NCI-H226 (cell line): ENCODE results near the gene DNAL4.

Experiments
- DNase-seq: peaks from one replicate; pipeline ENCODE4 v3.0.0-alpha.2; 2015

DNAL4 gene

DNA sequence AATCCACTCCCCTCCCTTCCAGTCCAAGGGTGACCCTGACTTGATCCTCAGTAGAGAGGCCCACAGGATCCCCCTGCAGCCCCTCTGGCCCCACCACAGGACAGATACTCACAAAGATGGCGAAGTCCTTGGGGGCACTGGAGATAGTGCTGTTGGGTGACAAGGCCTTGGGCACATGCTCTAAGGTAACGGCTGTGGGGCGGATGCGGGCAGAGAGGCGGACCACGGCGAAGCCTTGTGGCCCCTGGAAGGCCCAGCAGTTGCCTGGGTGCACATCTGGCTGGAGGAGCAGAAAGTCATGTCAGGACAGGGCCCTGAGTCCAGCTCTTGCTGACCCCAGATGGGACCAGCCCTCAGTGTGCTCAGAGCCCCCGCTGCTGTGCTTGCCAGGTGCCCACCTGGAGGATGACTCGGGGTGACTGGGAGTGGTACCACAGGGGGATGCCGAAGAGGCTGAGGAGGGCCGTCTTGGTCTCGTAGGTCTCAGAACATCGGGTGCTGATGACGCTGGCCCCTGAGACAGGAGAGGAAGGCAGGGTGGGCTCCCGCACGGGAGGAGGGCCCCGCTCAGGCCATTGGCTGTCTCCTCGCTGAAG, 55.4 kb downstream of the DNAL4 start:
- DNase-seq, result no peak

DNA sequence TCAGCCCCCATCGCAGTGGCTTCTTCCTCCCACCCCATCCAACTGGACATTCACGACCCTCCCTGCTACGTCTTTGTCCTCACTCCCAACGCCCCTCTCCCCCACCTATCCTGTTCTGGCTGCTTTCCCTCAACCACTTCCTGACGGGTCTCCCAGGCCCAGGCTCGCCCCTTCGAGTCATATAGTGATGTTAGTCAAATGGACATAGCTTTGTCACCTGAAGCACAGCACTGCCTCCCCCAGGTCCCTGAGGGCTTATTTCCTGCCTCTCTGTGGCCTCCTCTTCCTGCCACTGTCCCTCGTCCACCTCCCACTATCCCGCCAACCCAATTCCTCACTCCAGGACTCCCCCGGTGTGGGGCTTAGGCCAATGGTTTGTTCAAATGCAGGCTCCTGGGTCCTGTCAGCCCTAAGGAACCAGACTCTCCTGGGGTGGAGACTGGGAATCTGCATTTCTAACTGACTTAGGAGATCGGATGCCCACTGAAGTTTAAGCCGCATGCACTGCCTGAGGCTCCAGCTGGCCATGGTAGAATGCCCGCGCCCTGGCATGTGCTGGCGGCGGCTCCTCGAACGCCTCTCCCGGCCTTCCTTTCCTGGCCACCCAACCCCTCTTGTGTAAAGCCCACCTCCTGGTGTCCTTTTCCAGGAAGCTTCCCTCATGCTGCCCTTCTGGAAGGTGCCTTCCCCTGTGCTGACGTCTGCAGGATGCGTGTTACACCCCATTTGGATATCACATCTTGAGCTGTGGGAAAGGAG, 56.5 kb downstream of the DNAL4 start:
- no peak for DNase-seq

DNA sequence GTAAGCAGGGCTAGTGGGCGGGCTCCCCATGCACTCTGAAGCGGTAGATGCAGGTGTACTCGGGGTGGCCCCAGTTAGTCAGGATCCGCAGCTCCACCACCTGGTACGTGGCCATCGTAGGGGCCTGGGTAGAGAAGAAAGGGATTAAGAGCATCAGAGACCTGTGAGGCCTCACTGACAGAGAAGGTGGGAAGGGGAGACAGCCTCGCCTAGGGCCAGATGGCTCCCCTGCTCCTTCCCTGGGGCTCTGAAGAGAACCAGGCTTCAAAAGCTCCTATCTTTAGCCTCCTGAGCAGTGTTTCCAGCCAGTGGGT, 57.7 kb downstream of the DNAL4 start:
- DNase-seq, result no peak

DNA sequence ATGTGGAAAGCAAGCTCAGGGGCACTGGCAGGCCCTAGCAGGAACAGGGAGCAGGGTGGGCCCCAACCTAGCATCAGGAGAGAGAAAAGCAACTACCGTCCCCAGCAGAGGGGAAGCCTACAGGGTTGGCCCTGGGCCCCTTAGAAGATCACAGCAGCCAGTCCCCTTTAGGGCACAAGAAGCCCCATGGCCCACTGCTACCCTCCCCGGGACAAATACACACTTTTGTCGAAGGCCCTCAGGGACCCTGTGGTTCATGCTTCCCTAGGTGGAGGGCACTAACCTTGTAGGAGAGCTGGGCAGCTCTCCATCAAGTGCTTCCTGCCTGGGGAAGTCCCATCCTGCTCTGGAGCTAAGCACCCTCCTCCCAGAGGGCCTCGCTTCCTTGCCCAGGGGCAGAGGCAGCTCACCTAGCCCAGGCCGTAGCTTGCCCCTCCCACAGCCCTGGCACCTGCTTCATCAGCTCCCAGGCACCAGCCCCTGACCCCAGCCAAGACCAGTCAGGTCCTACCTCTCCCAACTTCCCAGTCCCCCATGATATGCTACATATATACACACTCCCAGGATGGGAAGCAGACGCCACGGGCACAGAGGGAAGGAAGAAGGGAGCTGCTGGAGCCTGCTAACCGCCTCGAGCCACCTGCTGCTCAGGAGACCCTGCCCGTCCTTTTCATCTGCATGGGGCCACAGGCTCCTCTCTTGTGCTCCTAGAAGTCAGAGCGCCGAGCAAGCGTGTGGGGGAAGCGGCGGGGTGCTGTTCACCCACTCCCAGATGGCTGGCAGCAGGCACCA, 58.3 kb downstream of the DNAL4 start:
- no peak for DNase-seq

DNA sequence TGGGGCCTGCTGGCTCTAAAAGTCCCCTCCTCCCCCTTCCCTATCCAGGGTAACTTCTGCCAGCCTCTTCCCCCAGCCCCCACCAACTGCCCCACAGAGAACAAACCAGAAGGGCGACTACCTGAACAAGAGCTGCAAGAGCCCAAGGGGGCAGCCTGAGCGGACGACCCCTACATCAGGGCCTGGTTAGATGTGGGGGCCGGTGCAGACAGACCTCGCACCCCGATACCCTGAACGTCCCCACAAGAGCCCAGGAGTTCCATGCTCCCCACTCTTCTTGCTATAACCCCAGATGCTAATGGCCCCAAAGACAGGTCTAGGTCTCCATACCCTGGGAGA, 58.8 kb downstream of the DNAL4 start:
- DNase-seq, result no peak

DNA sequence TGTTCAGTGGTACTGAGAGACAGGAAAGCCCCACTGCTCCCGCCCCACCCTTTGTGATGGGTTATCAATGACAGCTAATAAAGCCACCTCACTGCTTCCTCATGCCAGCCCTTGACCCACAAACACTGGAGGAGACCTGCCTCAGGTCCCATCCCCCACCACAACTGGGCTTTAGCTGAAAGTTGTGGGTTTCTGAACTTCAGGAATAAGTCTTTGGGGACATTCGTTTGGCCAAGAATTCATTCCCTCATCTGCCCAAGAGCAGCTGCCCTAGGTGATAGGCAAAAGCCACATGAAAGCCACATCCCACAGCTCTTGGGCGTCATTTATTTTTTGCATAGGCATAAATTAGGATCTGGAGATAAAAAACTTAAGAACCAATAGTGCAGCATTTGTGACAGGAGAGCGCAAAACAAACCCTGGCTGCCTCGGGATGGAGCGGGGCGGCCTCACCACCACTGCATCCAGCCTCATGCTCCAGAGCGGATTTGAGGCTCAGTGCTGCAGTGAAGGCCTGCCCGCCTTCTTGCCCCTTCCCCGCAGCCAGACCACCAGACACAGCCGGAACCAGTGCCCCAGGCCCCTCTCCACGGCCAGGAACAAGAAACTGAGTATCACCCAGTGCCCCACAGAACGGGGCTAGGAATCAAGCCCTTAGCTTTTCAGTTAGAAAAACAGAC, 59.4 kb downstream of the DNAL4 start:
- DNase-seq, result no peak

DNA sequence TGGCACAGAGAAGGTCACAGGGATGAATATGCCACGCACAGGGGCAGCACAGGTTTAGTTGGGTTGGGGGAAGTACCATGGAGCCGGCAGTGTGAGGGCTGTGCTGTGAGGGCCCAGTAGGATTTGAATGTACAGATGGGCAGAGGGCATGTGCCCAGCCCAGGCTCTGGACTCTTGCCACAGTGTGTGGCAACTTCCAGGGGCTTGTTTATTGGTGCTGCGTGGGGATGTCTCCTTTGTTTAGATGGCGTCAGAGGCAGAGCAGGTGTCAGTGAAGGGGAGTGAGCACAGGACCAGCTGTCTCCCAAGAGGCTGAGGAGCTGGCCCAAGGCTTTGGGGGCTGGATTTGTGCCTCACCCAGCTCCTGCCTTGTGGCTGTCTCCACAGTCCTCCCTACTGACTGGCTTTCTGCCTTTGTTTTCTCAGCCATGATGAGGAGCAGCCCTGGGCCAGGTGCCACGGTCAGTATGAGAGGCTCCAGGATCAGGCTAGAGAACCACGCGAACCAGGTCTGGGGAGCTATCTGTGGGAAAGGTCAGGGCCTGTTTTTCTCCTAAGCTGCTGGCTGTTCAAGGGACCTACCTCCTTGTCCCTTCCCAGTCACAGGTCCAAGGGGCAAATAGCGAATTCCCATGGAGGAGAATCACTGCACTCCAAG, 60.1 kb downstream of the DNAL4 start:
- peak; percentile 51 for DNase-seq

DNA sequence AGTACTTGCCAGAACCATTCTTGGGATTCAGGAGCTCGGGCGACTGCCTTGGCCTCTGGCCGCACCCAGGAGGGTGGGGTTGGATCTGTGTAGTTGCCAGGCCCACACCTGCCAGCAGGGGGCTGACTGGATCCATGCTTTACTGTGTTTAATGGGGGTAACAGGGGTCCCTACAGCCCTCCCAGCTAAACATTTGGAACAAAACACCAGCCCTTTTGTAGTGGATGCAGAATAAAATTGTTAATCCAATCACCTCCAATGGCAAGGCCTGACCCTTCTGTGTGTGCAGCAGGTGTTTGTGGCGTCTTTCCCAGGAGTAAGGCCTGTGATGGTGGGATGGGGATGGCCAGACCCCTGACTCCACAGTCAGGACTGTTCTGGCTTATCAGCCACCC, 60.6 kb downstream of the DNAL4 start:
- no peak for DNase-seq

DNA sequence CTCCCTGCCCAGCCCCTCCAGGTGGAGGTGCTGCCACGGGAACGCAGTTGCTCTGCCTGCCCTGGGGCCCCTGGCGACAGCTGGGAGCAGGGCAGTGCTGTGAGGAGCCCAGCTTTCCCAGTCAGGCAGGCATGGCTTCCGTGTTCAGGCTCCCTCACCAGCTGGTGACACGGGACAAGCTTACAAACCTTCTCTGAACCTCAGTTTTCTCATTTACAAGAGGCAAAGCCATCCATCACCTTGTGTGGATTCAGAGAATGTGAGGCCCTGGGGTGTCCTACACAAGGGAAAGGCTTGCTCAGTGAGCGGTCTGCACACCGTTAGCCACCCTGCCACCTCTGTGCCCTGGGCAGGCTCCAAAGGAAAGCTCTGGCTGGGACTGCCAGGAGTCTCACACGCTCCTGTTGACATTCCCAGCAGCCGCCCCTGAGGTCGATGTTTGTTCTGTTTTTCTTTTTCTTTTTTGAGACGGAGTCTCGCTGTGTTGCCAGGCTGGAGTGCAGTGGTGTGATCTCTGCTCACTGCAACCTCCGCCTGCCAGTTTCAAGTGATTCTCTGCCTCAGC, 61.6 kb downstream of the DNAL4 start:
- no peak for DNase-seq

DNA sequence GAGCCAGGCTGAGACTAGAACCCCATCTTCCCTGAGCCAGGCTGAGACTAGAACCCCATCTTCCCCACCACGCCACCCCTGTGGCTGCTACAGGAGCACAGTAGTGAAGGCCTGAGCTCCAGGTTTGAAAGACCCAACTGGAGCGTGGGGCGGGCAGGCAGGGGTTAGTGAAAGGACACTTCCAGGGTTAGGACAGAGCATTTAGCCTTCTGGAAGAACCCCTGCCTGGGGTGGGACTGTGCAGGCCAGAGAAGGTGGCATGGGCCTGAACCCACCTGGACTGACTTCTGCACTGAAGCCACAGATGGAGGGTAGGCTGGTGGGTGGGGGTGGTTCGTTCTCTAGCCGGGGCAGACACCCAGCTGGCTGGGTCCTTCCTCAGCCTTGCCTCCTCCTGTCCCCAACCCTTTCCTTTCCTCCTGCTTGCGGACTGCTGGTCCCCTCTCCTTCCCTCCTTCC, 62.2 kb downstream of the DNAL4 start:
- DNase-seq, result no peak

DNA sequence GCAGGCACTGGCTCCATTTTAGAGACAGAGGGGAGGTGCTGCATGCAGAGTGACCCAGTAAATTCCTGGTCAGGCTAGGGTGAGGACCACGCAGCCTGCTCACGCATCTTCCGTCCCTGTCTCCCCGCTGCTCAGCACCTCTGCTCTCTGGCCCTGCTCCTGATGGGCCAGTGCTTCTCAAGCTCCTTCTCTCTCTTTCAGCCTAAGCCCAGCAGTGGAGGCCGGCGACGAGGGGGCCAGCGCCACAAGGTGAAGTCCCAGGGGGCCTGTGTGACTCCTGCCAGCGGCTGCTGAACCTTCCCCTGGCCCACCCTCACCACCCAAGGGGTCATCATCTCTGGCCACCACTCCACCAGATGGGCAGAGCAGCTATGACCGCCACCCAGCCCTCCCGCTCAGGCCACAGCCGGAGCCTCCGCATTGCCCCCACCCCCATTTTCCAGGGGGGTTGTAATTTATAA, 63.5 kb downstream of the DNAL4 start:
- no peak for DNase-seq

DNA sequence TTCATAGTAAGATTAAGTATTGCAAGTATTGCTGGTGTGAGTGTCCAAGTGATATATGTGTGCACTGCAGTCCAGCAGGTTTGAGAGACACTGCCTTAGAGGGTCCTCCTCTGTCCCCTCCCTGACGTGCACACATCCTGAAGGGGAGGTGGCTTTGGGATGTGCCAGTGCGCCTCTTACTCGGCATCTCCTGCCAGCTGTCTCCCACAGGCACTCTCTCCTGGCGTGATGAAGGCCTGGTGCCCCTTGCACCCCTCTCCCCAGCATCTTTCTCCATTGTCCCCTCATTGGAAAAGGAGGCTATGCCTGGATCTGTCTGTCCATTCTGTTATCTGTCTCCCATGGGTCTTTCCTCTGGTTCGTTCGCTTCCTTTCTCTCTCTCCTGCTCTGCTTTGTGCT, 64.0 kb downstream of the DNAL4 start:
- no peak for DNase-seq

DNA sequence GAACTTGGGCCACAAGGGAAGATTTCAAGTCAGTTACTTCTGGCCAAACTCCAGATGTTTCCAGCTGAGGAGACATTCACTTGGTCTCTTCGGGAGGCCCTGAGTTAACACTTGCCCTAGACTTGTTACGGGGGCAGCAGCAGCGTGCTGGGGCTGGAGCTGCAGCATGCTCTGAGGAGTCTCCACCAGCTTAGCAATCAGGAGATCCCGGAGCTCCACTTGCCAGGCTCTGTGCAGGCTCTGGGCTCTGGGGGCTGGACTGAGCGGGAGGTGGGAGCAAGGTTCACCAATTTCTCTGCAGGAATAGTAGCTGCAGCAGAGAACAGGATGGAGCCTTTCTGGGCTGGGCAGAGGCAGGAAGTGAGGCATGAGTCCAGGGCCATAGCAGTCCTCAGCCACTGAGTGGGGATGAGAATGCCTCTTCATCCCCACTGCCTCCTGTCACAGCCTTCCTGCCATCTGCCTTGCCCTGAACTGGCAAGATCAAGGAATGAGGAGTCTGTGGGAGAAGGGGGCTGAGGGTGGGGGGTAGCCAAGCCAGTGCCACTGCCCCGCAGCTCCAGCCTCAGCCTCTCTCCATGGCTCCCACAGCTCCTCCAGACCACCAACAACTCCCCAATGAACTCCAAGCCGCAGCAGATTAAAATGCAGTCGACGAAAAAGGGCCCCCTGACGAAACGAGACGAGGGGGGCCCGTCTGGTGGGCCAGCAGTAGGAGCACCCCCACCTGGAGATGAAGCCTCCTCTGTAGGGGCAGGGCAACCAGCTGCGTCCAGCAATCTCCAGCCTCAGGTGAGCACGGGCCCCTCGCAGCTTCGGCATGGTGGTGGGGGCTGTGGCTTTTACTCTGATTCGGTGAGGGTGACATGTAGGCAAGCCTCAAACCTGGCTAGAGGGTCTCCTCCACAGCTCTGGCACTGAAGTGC, 64.8 kb downstream of the DNAL4 start:
- no peak for DNase-seq
